NCI-H526 (cell line): ENCODE data around the gene ZMIZ2.
"Not testable (repeated sequence)": the region's sequence is repeated elsewhere in the genome, so short reads cannot be mapped to it uniquely, and the experiment has no call there.

Experiments
- DNase-seq, 2 experiments: peaks; one replicate each; lab custom pipeline; 2025; lab: John Stamatoyannopoulos, UW

ZMIZ2 gene

DNA sequence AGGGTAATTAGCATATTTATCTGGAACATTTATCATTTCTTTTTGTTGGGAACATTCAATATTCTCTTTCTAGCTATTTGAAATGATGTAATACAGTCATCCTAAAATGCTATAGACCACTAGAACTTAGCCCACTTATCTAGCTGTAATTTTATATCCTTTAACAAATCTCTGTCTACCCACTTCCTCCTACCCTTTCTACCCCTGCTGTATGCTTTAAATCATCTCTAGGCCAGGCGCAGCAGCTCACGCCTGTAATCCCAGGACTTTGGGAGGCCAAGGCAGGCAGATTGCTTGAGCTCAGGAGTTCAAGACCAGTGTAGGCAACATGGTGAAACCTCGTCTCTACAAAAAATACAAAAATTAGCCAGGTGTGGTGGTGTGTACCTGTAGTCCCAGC, 25.8 kb downstream of the ZMIZ2 start:
- not testable (repeated sequence) for DNase-seq

DNA sequence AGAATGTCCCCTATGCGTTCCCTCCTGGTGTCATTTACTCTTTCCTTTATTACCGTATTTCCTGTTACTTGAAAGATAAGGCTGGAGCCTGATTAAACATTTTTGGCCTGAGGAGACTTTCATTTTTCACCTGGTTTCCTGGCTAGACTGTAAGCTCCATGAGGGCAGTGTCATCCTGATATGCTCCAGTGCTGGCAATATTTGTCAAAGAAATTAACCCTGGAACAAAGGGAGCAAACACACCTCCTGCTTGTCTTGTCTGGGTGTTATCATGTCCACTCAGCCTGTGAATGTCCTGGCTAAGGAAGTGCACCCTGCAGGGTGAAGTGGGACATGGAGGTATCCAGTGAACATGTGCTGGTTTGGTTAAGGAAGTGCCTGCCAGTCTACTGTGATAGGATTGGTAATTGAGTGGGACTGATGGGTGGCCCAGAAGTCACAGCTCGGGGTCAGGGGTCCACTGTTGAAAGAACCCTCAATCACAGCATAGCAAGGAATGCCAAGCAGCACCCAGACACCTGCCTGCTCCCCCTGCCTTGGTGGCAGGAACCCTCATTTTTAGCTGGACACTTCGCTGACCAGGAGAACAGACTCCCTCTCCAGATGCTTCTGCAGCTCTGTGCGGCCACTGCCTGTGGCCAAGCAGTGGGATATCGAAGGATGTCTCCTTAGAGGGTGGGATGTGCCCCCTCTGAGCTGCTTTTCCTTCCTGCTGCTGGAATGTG, 26.9 kb downstream of the ZMIZ2 start:
- DNase-seq: no peak

GRCh38 chr7:44776211-44776610, 27.6 kb downstream of the ZMIZ2 start:
- no peak for DNase-seq

DNA sequence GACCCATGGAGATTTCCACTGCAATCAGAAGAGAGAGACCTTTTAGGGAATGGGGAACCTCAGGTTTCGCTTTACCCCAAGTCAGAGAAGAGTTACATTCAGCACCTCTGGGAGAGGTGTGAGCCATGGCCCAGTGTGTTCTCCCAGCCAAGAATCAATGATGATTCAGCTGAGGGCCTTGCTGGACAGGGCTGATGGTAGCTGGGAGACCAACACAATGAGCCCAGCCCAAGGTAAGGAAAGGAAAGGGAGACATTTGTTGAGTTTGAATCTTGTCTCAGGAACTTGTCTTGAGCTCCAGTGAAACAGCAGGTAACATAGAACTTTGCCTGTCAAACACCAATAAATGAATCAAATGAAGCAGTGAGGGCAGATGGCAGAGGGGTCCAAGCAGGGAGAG, 33.8 kb downstream of the ZMIZ2 start:
- no peak for DNase-seq

DNA sequence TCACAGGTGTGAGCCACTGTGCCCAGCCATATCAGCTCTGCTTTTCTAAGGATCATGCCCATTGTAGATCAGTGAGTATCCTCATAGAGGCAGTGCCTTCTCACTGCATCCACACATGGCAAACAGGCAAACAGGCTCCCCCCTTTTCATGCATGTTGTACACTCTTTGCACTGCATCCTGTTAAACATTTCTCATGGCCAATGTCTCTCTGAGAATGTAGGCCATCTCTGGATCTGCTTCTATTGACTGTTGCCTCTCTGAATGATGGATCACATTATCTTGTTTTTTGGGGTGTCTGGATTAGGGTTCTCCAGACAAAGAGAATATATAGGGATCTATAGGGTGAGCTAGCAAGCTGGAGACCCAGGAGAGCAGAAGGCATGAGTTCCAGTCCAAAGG, 34.8 kb downstream of the ZMIZ2 start:
- no peak for DNase-seq

DNA sequence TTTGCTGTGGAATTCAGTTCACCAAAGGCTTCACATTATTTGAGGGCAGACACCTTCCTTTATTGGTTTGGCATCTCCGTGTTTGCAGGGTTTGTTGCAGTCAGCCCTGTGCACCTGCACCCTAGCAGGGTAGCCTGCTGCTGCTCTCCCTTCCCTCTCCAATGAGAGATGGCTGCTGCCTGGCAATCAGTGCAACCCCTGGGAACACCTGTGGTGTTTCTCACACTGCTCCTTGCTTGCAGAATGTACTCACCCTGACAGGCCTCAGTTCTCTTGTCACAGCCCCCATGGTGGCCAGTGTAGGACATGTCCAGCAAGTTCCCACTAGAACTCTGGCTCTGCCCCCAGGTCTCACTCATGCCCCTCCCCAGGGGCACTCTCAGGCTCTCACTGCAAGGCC, 35.7 kb downstream of the ZMIZ2 start:
- no peak for DNase-seq

- not testable (repeated sequence) for DNase-seq
Measured at GRCh38 chr7:44785218-44785617, 36.6 kb downstream of the ZMIZ2 start.

- no peak for DNase-seq
Measured at GRCh38 chr7:44787041-44787440, 38.4 kb downstream of the ZMIZ2 start.

GRCh38 chr7:44787762-44788161, 39.1 kb downstream of the ZMIZ2 start:
- DNase-seq: no peak

- no peak for DNase-seq
Measured at GRCh38 chr7:44789990-44790389, 41.3 kb downstream of the ZMIZ2 start.

- DNase-seq: no peak
Measured at GRCh38 chr7:44791278-44792219, 42.9 kb downstream of the ZMIZ2 start.

- no peak for DNase-seq
Measured at GRCh38 chr7:44793919-44794318, 45.3 kb downstream of the ZMIZ2 start.

GRCh38 chr7:44794331-44794730, 45.7 kb downstream of the ZMIZ2 start:
- no peak for DNase-seq

- DNase-seq: peak; percentile 65 to 89
Measured at GRCh38 chr7:44796034-44796503, 47.4 kb downstream of the ZMIZ2 start.

- DNase-seq: peak; percentile 91 to 99
Measured at GRCh38 chr7:44796504-44797328, 48.1 kb downstream of the ZMIZ2 start, which contains the start of gene PPIA. PPIA (plus strand) TSS chr7:44796681; CDS start chr7:44796725, 44 bp downstream.

GRCh38 chr7:44797329-44798258, 48.9 kb downstream of the ZMIZ2 start:
- peak; percentile 39 to 81 for DNase-seq

- DNase-seq: no peak
Measured at GRCh38 chr7:44798649-44799305, 50.1 kb downstream of the ZMIZ2 start.

DNA sequence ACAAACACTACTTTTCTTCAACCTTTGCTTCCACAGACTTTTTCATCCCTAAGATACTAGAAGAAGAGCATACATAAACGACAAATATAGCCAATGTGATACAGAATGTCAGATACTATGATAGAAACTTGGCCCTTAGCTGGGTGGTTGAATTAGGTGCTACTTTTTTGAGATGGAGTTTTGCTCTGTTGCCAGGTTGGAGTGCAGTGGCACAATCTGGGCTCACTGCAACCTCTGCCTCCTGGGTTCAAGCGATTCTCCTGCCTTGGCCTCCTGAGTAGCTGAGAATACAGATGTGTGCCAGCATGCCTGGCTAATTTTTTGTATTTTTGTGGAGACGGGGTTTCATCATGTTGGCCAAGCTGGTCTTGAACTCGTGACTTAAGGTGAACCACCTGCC, 51.3 kb downstream of the ZMIZ2 start:
- DNase-seq: no peak

DNA sequence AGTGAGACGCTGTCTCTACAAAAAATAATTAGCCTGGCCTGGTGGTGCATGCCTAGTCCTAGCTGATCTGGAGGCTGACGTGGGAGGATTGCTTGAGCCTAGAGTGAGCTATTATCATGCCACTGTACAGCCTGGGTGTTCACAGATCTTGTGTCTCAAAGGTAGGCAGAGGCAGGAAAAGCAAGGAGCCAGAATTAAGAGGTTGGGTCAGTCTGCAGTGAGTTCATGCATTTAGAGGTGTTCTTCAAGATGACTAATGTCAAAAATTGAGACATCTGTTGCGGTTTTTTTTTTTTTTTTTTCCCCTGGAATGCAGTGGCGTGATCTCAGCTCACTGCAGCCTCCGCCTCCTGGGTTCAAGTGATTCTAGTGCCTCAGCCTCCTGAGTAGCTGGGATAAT, 53.2 kb downstream of the ZMIZ2 start:
- DNase-seq: no peak

- no peak for DNase-seq
Measured at GRCh38 chr7:44802418-44803025, 53.9 kb downstream of the ZMIZ2 start.
